ENCODE results near the gene OLFM4. TPM values are rescaled to one million over a fixed set of nuclear protein-coding genes. Genes with fewer than 3 reads are reported as not detected.

The OLFM4 gene
- total RNA-seq, 1 donor from 2014 or later = not detected

- Mint-ChIP-seq H3K4me1 (no peaks in the 10 kb centered on the region), H3K27me3 (no peaks in the 10 kb centered on the region), H3K27ac (no peak overlapping the region), H3K36me3 (ENCODE audit: low read depth) (no peaks in the 10 kb centered on the region), H3K9me3 (peaks cover 7% of the 10 kb centered on the region), H3K4me3 (no peak overlapping the region)
- intact Hi-C loops (cut with micrococcal nuclease) = no loop called here
- no peak for DNase-seq
Measured at GRCh38 chr13:53100394-53101063, 71.9 kb downstream of the OLFM4 start.

Other genes starting within 250 kb of the OLFM4 start
- not detected in 2 replicates for gene PCDH8, start 180.2 kb upstream of the OLFM4 start, total RNA-seq